GM19193 (cell line): Measurements from ENCODE around the gene TSPAN17.

Source experiments
- POLR2A ChIP-seq: IDR thresholded peaks from 4 replicates; pipeline ENCODE4 v1.6.1; 2011; ENCODE audit not compliant: insufficient read depth, insufficient read length; ENCODE audit errors: extremely low read depth

TSPAN17 gene

GRCh38 chr5:176631383-176632200 is 15.7 kb upstream of the TSPAN17 start:
- no peak for TF ChIP-seq POLR2A

- TF ChIP-seq POLR2A = no peak
These were observed 14.5 kb upstream of the TSPAN17 start for GRCh38 chr5:176632745-176633144.

- no peak for TF ChIP-seq POLR2A
These were observed 13.7 kb upstream of the TSPAN17 start for GRCh38 chr5:176633598-176633997.

GRCh38 chr5:176636426-176636825 is 10.9 kb upstream of the TSPAN17 start:
- TF ChIP-seq POLR2A = no peak

GRCh38 chr5:176637556-176637955 is 9.7 kb upstream of the TSPAN17 start:
- TF ChIP-seq POLR2A = no peak

DNA sequence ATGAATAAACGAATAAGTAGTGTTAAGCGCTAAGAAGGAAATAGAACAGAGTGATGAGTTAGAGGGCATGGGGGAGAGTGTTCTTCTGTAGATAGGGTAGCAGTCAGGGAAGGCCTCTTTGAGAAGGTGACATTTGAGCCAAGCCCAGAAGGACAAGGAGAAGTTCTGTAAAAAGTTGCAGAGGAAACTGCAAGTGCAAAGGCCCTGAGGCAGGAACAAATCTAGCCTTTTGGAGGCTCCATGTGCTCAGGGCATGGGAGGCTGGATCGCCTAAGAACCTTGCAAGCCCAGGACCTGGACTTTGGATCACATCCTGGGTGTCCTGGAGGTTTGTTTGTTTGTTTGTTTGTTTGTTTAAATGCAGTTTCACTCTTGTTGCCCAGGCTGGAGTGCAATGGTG is 8.8 kb upstream of the TSPAN17 start:
- no peak for TF ChIP-seq POLR2A

DNA sequence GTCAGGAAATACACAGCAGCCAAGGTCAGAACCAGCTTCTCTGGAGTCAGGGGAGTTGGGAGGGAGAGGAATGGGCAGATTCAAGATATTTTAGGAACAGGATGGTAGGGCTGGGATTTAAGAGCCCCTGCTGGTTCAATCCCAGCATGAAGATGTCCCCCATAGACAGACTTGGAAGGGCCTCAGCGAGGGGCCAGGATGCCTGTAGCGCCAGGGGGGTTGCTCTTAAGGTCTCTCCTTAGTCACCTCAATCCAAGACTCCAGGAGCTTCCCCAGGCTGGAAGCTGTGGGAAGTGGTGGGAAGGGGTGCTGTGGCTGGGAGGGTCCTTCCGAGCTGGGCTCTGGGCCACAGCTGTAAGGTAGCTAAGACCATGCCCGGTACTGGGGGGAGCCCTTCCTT is 8.1 kb upstream of the TSPAN17 start:
- TF ChIP-seq POLR2A = no peak

DNA sequence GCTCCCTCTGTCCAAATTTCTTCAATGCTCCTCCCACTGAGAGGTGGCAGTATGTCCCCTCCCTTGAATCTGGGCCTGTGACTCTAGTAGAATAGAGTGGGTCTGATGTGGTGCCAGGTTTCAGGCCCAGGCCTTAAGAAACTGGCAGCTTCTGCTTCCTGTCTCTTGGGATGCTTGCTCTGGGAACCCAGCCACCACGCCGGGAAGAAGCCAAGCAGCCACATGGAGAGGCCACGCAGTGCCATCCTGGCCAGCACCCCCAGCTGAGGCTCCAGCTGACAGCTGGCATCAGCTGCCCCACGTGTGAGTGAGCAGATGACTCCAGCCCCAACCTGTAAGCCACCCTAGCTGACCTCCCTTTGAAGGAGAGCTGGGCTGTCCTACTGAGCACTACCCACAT is 7.3 kb upstream of the TSPAN17 start:
- TF ChIP-seq POLR2A = no peak

DNA sequence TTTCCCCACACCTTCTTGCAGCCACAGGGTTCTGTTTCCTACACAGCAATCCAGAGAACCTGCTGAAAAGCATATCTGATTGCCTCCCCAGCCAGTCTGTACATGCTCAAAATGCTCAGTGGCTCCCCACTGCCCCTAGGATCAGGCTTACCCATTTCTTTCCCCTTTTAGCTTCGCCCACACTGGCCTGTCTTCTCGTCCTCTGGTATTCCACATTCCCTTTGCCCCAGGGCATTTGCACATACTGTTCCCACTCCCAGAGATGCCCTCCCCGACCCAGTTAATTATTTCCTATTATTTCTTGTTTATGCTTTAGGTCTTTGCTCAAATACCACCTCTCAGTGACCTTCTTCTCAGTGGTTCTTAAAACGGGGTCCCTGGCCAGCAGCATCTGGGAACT is 6.7 kb upstream of the TSPAN17 start:
- TF ChIP-seq POLR2A = no peak

- no peak for TF ChIP-seq POLR2A
These were observed 4.4 kb upstream of the TSPAN17 start for GRCh38 chr5:176642675-176643490.

DNA sequence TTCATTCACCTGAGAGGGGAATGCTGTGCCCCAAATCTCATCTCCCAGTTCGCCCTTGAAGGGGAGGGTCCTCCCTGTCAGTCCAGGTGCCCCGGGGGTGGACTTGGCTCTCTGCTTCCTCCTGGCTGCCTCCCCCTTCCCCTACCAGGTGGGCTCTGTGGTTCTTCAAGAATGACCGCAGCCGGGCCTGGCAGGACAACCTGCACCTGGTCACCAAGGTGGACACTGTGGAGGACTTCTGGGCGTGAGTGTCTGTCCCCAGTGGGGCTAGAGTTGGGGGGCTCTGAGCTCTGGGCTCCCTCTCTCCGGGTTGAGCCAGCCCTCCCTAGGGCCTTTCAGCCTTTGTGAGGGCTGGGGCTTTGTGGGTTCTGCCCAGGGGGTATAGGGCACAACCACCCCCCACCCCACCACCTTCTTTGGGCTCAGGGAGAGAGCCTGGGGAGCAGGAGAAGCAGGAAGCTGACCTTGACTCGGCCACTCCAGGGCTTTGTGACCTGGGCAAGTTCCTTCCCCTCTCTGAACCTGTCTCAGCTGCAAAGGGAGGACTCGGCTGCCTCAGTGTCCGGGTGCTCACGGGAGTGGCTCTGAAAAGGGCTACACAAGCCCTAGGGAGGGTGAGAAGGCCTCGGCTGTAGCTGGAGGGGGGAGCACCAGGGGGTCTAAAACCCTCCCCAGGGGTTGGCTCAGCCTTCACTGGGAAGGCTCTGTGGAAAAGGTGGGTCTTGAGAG is 3.6 kb upstream of the TSPAN17 start:
- no peak for TF ChIP-seq POLR2A

DNA sequence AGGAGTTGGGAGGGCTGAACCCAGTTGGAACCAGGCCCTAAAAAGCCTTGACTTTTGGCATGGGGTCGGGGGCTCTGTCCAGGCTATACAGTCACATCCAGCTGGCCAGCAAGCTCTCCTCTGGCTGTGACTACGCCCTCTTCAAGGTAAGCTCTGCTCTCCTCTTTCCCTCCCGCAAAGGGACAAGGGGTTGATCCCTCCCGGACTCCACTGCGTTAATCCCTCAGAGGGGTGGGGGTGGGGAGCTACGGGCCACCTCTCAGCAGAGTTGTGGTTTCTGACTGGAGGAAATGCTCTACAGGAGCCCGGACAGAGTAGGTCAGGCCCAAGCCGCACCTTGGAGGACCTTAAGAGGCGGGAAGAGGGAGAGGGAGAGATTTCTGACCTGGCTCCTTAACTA is 3.0 kb upstream of the TSPAN17 start:
- no peak for TF ChIP-seq POLR2A

GRCh38 chr5:176644878-176645670 is 2.2 kb upstream of the TSPAN17 start:
- TF ChIP-seq POLR2A = no peak

DNA sequence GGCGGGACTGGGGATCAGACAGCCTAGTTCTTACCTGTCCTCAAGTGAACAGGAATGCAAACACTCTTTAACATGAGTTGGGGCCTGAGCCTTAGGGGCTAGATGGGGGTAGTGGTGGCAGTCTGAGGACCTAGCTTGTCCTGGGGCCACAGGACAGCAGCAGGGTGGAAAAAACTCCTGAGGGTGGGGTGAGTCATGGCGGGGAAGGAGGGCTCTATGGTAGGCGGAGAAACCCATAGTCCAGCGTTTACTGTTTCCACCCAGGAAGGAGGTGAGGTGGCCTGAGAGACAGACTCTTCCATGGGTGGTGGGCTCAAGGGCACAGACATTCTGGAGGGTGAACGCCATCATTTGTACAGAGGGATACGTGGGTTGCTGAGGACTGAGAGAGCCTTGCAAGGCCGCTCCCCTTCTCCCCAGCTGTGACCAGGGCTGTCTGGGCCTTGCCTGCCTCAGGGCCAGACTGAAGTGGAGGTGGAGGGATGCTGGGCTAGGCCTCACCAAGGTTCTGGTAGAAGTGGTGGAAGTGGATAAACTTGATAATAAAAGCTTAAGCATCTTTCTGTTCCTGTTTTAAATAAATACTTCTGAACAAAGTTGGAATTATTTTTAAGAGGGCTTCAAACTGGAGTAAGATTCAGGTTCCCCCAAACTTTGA is 1.1 kb upstream of the TSPAN17 start:
- no peak for TF ChIP-seq POLR2A
